ENCODE data around the gene UQCR10. TPM values are rescaled to one million over a fixed set of nuclear protein-coding genes. Genes with fewer than 3 reads are reported as not detected.

The UQCR10 gene
- 39.0 and 55.8 TPM in 2 replicates for total RNA-seq

GRCh38 chr22:29767171-29768051 is at the start of gene UQCR10:
TSS of gene UQCR10 (plus strand) at chr22:29767369. CDS start at chr22:29767399, 30 bp downstream.

GRCh38 chr22:29719899-29720645 is 47.1 kb upstream of the UQCR10 start, which contains the start of gene CABP7:
TSS of gene CABP7 (plus strand) at chr22:29720003. CDS start at chr22:29720425, 422 bp downstream.

DNA sequence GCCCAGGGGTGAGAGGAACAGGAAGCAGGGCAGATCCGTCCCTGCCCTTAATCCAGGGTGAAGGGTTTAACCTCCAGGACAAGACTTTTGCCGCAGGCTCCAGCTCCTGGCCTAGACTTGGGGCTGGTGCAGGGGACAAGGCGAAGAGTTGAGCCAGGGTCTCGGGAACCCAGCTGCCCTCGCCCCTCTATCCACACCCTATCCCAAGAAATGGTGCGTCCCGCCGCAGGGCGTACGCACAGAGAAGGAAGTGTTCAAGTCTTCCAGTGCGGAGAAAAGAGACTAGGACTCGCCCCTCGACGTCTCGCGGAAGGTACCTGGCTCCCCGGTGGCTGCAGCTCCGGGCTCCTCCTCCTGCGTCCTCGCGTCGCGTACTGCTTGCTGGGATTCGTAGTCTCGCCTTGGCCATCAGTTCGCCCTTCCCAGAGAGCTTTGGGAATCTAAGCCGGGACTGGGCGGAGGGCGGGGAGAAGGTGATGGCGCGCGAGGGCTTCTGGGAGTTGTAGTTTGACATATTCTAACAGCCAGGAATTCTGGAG is 468 bp upstream of the UQCR10 start, which contains the start of gene ZMAT5:
Gene ZMAT5 (minus strand): TSS at position 376 of the 539 bp plus-strand sequence. CDS start 18,463 bp downstream, outside the sequence.

Small RNAs within 50 kb of the gene (small RNA-seq; reads per million reads assigned to genes)
- gene RF00019 (ENCODE audit: low replicate concordance): not detected

Other genes starting within 250 kb of the UQCR10 start
- 79.6 and 93.0 TPM in 2 replicates for gene THOC5, start 213.6 kb upstream of the UQCR10 start, total RNA-seq
- 39.6 and 39.9 TPM in 2 replicates for gene NIPSNAP1, start 186.3 kb upstream of the UQCR10 start, total RNA-seq
- gene NF2, start 163.7 kb upstream of the UQCR10 start, total RNA-seq: 48.1 and 151 TPM in 2 replicates
- not detected in 2 replicates for gene CABP7, start 47.4 kb upstream of the UQCR10 start, total RNA-seq
- 13.6 and 20.2 TPM in 2 replicates for gene ZMAT5, start 362 bp upstream of the UQCR10 start, total RNA-seq
- 39.2 and 44.8 TPM in 2 replicates for gene ASCC2, start 70.9 kb downstream of the UQCR10 start, total RNA-seq
- 39.9 and 41.1 TPM in 2 replicates for gene MTMR3, start 115.8 kb downstream of the UQCR10 start, total RNA-seq